ENCODE data around the gene IL21. TPM values are rescaled to one million over a fixed set of nuclear protein-coding genes. Genes with fewer than 3 reads are reported as not detected.
"Not testable (repeated sequence)": the region's sequence is repeated elsewhere in the genome, so short reads cannot be mapped to it uniquely, and the experiment has no call there.

The IL21 gene
- total RNA-seq, result not detected

- ATAC-seq, result no peak
Observed at GRCh38 chr4:122621016-122621507, at the start of gene IL21. TSS of gene IL21 (minus strand) at chr4:122621066. CDS start at chr4:122621011, 55 bp downstream.

GRCh38 chr4:122669911-122670738, 49.3 kb upstream of the IL21 start:
- no peak for ATAC-seq

- ATAC-seq, result no peak
Observed at GRCh38 chr4:122668241-122668640, 47.4 kb upstream of the IL21 start.

GRCh38 chr4:122666527-122667245, 45.8 kb upstream of the IL21 start:
- ATAC-seq, result peak; percentile 63

GRCh38 chr4:122665161-122665929, 44.5 kb upstream of the IL21 start:
- no peak for ATAC-seq

GRCh38 chr4:122663814-122664610, 43.1 kb upstream of the IL21 start:
- no peak for ATAC-seq

- no peak for ATAC-seq
Observed at GRCh38 chr4:122663291-122663690, 42.4 kb upstream of the IL21 start.

GRCh38 chr4:122662701-122663100, 41.8 kb upstream of the IL21 start:
- ATAC-seq, result no peak

- no peak for ATAC-seq
Observed at GRCh38 chr4:122661176-122662160, 40.6 kb upstream of the IL21 start.

- no peak for ATAC-seq
Observed at GRCh38 chr4:122658818-122659295, 38.0 kb upstream of the IL21 start.

- no peak for ATAC-seq
Observed at GRCh38 chr4:122658377-122658776, 37.5 kb upstream of the IL21 start.

- no peak for ATAC-seq
Observed at GRCh38 chr4:122657553-122657952, 36.7 kb upstream of the IL21 start.

GRCh38 chr4:122656583-122656982, 35.7 kb upstream of the IL21 start:
- not testable (repeated sequence) for ATAC-seq

- ATAC-seq, result no peak
Observed at GRCh38 chr4:122652379-122652778, 31.5 kb upstream of the IL21 start.

- no peak for ATAC-seq
Observed at GRCh38 chr4:122650148-122650547, 29.3 kb upstream of the IL21 start.

- no peak for ATAC-seq
Observed at GRCh38 chr4:122647656-122648055, 26.8 kb upstream of the IL21 start.

- no peak for ATAC-seq
Observed at GRCh38 chr4:122643257-122643656, 22.4 kb upstream of the IL21 start.

- ATAC-seq, result no peak
Observed at GRCh38 chr4:122639181-122639580, 18.3 kb upstream of the IL21 start.

GRCh38 chr4:122636697-122637096, 15.8 kb upstream of the IL21 start:
- no peak for ATAC-seq

GRCh38 chr4:122635205-122635604, 14.3 kb upstream of the IL21 start:
- ATAC-seq, result no peak

GRCh38 chr4:122633211-122633610, 12.3 kb upstream of the IL21 start:
- no peak for ATAC-seq
